K562 treated with DMSO at 1 percent for 4 hours (cell line): Measurements from ENCODE around the gene CCDC30. TPM values are rescaled to one million over a fixed set of nuclear protein-coding genes. Genes with fewer than 3 reads are reported as not detected.

Source experiments
- total RNA-seq: library from RNA; unstranded; fragments of 300-600 nt; gene quantifications from 2 replicates; pipeline ENCODE4 v1.2.3, GENCODE V29; 2022; ENCODE audit not compliant: insufficient read depth

The CCDC30 gene
- 0.30 and 0.39 TPM in 2 replicates for total RNA-seq

DNA sequence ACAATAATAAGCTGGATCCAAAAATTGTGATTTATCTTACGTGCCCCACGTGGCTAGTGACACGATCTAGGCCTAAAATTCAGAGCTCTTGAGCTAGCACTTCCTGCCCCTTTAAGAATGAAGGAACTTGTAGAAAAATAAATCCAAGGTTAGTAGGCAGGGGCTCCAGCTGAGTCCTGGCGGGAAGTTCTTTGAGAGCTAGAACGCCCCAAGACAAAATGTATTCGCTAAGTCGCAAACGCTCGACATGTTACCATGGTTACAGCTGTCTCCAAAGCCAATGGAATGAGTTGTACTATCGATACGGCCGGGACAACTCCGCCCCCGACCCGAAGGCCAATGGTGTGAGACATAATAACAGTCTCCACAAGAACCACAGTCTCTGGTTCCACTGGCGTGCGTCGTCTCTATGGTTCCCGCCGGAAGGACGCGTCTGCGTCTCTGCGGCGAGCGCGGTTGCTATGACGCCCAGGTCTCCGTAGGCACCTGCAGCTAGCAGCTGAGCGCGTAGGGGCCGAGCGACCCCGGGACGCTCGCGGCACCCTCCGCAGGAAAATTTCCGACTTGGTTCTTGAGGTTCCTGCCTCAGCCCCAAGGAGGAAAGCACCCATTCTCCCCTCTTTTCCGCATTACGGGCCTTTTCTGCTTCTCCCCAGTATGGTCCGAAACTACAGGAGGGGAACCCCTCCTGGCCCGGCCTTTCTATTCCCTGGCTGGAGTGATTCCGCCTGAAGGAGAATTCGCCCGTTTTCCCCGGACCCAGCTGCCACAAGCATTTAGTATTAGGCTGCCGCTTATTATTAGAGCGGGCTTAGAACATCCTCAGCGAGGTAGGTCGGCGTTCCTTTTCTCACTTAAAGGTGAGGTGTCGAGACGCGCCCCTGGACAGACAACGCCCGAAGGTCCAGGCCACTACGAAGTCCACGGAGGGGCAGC is at the start of gene CCDC30:
Gene CCDC30 (plus strand): TSS at position 459 of the 936 bp plus-strand sequence. CDS start 17,266 bp downstream, outside the sequence.

DNA sequence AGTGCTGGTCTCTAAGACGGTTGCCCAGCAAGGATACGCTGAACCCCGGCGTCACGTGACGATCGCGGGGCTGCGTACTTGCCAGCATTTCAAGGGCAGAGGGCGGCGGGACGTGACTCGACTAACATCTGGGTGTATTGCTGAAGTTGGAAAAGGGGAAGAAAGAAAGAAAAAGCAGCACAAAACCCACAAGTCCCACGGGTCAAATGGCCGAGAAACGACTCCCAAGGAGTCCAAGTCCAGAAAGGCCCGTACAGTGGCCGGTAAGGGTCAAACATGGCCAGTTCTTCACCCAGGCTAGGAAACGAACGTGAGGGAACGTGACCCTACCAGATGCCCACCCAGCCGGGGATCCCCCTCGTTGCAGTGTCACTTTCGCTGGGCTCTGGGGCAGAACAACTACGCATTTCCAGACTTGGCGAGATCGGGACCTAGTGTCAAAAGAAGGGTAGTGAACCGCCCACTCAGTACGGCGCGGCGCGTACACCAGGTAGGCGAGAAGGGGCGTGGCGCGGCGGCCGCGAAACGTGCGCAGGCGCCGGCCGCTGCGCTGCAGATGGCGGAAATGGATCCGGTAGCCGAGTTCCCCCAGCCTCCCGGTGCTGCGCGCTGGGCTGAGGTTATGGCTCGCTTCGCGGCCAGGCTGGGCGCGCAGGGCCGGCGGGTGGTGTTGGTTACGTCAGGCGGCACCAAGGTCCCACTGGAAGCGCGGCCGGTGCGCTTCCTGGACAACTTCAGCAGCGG is 6.9 kb upstream of the CCDC30 start, which contains the start of the genes PPCS and ZMYND12:
Gene PPCS (plus strand): TSS at position 534 of the 744 bp plus-strand sequence. CDS start 23 bp downstream, at position 557.
Gene ZMYND12 (minus strand): TSS at position 13 of the 744 bp plus-strand sequence. CDS start 25 bp downstream, outside the sequence.

DNA sequence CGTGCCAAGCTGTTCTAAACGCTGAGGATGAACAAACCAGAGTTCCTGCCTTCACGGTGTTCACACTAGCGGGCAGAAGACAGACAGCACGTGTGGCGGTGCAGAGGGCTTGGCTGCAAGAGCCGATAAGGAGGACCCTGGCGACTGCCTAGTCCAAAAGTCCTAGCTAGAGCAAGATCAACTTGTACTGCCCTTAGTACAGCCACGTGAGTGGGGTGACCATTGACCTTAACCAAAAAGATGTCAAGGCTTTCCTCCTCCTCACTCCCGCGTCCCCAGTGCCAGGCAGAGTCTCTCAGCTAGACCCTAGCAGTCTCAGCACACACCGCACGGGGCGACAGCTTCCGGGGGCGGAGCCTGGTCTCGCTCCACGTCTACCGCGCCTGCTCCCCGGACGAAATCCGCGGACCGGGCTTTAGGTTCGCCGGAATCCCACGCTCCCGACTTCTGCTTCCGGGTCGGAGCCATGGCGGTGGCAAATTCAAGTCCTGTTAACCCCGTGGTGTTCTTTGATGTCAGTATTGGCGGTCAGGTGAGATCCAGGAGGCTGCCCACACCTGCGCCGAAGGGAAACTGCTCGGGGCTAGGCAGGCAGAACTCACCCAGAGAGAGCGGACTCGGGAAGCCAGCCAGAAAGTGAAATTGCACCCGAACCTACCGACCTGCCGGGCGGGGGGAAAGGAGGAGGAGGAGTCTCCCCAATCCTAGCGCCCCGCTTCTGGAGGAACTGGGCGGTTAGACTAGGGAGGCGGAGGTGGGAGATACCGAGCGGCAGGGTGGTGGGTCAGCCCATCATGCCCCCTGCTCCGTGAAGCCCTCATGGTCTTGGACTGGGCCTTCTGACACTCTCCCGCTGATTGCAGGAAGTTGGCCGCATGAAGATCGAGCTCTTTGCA is 195.1 kb downstream of the CCDC30 start, which contains the start of gene PPIH:
Gene PPIH (plus strand): TSS at position 443 of the 896 bp plus-strand sequence. CDS start 24 bp downstream, at position 467.

DNA sequence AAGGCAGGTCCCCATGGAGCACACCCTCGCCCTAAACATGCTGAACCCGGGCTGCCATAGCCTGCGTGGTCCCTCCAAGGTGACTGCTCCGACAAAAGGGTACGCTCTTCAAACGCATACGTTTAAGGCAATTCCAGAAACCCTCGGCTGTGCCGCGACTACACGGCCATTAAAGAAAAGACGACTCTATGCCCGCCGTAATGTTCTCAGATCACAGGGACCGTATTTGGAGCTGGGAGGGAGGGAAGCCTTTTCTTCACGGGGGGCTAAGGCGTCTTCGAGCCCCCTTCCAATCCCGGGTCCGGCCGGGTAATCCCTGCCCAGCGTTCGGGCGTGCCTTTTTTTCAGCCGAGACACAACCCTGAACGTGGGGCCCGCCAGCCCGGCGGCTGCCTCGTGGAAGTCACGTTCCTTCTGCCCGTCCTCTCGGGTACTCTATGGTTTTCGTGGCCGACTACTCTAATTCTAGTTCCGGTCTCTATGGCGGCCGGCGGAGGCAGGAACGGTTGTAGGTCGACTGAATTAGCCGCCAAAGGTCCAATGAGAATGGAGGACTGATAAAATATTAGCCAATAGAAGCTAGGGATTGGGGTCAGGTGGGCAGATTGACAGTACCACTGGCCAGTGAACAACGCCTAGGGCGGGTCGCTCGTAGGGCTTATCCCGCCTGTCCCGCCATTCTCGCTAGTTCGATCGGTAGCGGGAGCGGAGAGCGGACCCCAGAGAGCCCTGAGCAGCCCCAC is 218.8 kb downstream of the CCDC30 start, which contains the start of gene YBX1:
Gene YBX1 (plus strand): TSS at position 678 of the 743 bp plus-strand sequence. CDS start 148 bp downstream, outside the sequence.

Other genes with a start within 250 kb of the CCDC30 start
- gene FOXJ3, start 128.1 kb upstream of the CCDC30 start, total RNA-seq: 11.7 and 15.3 TPM in 2 replicates
- gene RIMKLA, start 82.5 kb upstream of the CCDC30 start, total RNA-seq: not detected in 2 replicates
- gene ZMYND12, start 7.3 kb upstream of the CCDC30 start, total RNA-seq: not detected in 2 replicates
- gene PPCS, start 6.7 kb upstream of the CCDC30 start, total RNA-seq: 27.9 and 30.2 TPM in 2 replicates
- gene PPIH, start 195.1 kb downstream of the CCDC30 start, total RNA-seq: 120 and 127 TPM in 2 replicates
- gene YBX1, start 219.1 kb downstream of the CCDC30 start, total RNA-seq: 1,076 and 1,117 TPM in 2 replicates